EL (cell line): Measurements from ENCODE around the gene GLRA2.
"Not testable (repeated sequence)": the region's sequence is repeated elsewhere in the genome, so short reads cannot be mapped to it uniquely, and the experiment has no call there.

Experiments used
- DNase-seq: peaks from one replicate; pipeline ENCODE4 v3.0.0-alpha.2; 2016

GLRA2 gene

GRCh38 chrX:14594521-14594920 is 65.2 kb downstream of the GLRA2 start:
- DNase-seq: no peak

GRCh38 chrX:14598330-14598729 is 69.0 kb downstream of the GLRA2 start:
- peak; percentile 1 for DNase-seq

DNA sequence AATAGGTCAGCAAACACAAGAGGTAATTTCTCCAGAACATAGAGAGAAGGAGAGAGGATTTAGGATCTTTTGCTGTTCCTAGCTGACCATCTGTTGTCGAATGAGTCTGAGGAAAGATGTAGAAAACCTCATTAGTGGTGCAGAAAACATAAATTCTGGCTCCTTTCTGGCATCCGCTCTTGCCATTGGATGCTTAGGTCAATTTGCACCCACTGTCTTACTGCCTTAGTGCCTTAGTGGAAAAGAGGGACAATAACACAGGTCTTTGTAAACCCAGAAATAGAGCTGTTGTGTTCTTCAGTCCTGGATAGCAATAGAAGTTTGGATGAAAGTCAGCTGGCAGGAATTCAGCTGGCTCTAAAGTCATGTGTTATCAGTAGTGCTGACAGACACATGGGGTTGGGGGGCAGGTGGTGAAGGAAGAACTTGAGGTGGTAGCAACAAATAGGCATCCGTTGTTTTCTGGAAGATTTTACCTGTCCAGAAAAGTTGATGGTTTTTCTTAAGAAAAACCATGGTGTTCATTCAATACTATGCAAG is 78.2 kb downstream of the GLRA2 start:
- no peak for DNase-seq

- DNase-seq: not testable (repeated sequence)
Measured at GRCh38 chrX:14612450-14612849, 83.1 kb downstream of the GLRA2 start.

DNA sequence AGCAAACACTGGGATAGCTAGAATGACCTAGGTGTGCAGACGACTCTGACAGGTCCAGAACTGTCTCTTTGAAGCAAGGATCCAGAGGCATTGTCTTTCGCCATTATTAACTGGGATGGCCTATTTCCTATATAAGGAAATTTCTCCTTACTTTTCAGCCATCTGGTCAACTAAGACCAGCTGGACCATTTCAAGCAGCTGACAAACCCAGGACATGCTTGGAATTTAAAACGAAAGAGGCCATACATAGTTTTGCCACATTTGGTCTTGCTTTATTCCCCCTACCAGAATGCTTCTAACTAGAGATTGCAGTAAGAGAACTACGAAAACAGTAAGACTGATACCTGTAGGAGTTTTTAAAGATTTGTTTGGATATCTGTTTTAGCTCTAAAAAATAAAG is 87.0 kb downstream of the GLRA2 start:
- DNase-seq: no peak

GRCh38 chrX:14616836-14617235 is 87.5 kb downstream of the GLRA2 start:
- DNase-seq: no peak

- DNase-seq: no peak
Measured at GRCh38 chrX:14618177-14618965, 89.0 kb downstream of the GLRA2 start.

DNA sequence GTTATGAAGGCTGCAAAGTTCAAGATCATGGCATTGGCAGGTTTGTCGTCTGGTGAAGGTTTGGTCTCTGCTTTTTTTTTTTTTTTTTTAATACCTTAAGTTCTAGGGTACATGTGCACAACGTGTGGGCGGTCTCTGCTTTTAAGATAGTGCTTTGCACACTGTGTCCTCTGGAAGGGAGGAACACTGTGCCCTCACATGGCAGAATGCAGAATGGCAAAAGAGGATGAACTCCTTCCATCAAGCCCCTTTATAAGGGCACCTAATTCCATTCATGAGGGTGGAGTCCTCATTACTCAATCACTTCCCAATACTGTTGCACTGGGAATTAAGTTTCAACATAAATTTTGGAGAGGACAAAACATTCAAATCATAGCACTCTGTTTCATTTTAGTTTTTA is 101.4 kb downstream of the GLRA2 start:
- DNase-seq: no peak

- DNase-seq: no peak
Measured at GRCh38 chrX:14641681-14642655, 112.6 kb downstream of the GLRA2 start.

- no peak for DNase-seq
Measured at GRCh38 chrX:14660970-14661369, 131.6 kb downstream of the GLRA2 start.

DNA sequence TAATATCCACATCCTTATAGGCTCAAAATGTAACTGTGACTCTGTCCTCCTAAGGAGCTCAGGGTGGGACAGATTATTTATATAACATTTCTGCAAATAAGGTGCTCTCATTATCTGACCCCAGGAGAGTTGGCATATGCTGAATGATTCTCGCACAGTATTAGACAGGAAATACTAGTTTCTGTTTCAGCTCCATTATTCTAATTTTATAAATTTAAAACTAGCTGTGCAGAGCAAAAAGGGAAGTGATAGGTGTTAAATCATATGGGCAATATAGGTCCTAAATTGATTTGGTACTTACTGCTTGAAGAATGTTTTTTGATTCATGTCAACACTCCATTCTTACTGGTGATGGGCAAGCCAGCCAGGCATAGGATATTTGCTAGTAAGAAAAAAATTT is 141.5 kb downstream of the GLRA2 start:
- DNase-seq: no peak

DNA sequence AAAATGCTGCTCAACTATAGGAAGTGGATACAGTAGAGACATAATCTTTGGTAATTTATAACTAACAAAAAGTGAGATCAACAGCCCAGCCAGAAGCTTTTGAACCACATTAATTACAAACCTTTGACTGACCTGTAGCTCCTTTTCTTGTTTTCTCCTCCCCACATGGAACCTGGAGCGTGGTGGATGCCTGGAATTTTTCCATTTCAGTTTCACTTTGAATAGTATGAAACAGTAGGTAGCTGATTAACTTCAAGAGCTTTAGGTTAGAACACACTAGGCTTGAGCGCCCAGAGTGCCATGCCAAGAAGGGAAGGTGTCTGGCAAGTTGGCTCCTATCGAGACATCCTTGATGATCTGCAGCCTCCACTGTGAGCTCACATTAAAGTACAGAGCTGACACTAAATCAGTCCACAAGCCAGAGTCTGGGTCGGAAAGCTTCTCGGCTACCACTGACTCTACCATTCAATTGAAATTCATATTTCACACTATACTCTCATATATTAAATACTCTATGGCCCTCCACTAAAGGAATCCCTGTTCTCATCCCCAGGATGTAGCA is 143.4 kb downstream of the GLRA2 start:
- DNase-seq: no peak

GRCh38 chrX:14673236-14673635 is 143.9 kb downstream of the GLRA2 start:
- DNase-seq: no peak

GRCh38 chrX:14673764-14674163 is 144.4 kb downstream of the GLRA2 start:
- DNase-seq: peak; percentile 84

- DNase-seq: no peak
Measured at GRCh38 chrX:14675500-14675899, 146.2 kb downstream of the GLRA2 start.

- peak; percentile 14 for DNase-seq
Measured at GRCh38 chrX:14676431-14676830, 147.1 kb downstream of the GLRA2 start.

DNA sequence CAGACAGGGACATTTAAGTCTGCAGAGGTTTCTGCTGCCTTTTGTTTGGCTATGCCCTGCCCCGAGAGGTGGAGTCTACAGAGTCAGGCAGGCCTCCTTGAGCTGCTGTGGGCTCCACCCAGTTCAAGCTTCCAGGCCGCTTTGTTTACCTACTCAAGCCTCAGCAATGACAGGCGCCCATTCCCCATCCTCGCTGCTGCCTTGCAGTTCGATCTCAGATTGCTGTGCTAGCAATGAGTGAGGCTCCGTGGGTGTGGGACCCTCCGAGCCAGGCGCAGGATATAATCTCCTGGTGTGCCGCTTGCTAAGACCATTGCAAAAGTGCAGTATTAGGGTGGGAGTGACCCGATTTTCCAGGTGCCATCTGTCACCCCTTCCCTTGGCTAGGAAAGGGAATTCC is 159.0 kb downstream of the GLRA2 start:
- DNase-seq: not testable (repeated sequence)

- DNase-seq: no peak
Measured at GRCh38 chrX:14690553-14690952, 161.2 kb downstream of the GLRA2 start.

GRCh38 chrX:14694611-14695010 is 165.3 kb downstream of the GLRA2 start:
- peak; percentile 58 for DNase-seq

DNA sequence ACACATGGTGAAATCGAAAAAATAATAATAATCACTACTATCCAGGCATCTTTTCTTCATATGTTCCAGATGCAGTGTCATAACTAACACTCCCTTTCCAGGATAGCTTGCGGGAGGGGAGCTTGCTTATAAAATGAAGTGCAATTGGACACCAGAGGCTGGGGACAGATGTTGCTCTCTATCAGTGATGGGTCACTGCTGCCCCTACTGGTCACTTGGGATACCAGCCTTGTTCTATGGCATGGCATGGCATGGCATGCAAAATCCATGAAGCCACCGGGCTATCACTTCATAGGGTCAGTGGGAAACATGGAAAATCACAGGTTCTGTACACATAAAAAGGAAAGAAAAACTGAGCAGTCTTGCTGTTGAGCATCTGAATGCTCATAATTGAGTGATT is 168.1 kb downstream of the GLRA2 start:
- DNase-seq: peak; percentile 16

DNA sequence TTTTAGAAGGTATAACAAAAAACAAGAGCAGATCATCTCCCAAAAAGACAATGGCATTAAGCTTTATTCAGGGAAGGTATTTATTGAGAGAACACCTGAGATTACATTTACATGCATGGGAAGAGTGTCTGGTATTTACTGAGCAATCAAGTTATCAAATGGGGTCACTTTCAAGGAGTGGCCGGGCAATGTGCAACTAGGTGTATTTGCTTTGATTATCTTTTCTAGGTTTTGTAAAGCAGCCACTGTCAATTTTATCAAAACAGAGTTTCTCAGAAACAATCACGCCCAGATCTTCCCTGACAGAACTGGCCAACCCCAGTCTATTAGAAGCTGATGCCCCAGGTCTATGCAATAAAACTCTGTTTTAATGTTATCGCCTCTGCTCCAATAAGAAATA is 169.5 kb downstream of the GLRA2 start:
- no peak for DNase-seq

GRCh38 chrX:14700982-14701381 is 171.6 kb downstream of the GLRA2 start:
- DNase-seq: no peak

GRCh38 chrX:14702145-14702544 is 172.8 kb downstream of the GLRA2 start:
- DNase-seq: no peak
